ENCODE data around the gene SYT1.

- no peak for TF ChIP-seq CTCF (conservative IDR thresholded peaks at IDR 0.05; ENCODE audit: low read depth, low read length)
- TF ChIP-seq EZH2 (IDR thresholded peaks at IDR 0.05; ENCODE audit: borderline replicate concordance, low read depth, low read length, poor library complexity, severe bottlenecking) = no peak
These were observed 193.0 kb downstream of the SYT1 start for GRCh38 chr12:79057540-79057939.

All from A673 (cell line).